Ammon's horn (tissue), 1 donor: ENCODE results near the gene CLEC6A.
"Not testable (repeated sequence)": the region's sequence is repeated elsewhere in the genome, so short reads cannot be mapped to it uniquely, and the experiment has no call there.

Experiments used
- DNase-seq: peaks from one replicate; pipeline ENCODE4 v3.0.0-alpha.2; 2016; ENCODE audit warnings: low spot score

The CLEC6A gene

GRCh38 chr12:8495671-8496070 lies 39.9 kb downstream of the CLEC6A start:
- DNase-seq = not testable (repeated sequence)

- not testable (repeated sequence) for DNase-seq
These were observed 40.3 kb downstream of the CLEC6A start for GRCh38 chr12:8496074-8496473.

GRCh38 chr12:8499616-8500015 lies 43.9 kb downstream of the CLEC6A start:
- no peak for DNase-seq

- no peak for DNase-seq
These were observed 46.0 kb downstream of the CLEC6A start for GRCh38 chr12:8501720-8502119.

GRCh38 chr12:8504351-8504750 lies 48.6 kb downstream of the CLEC6A start:
- no peak for DNase-seq

GRCh38 chr12:8507596-8507995 lies 51.8 kb downstream of the CLEC6A start:
- DNase-seq = no peak

- DNase-seq = no peak
These were observed 52.5 kb downstream of the CLEC6A start for GRCh38 chr12:8508223-8508622.

GRCh38 chr12:8508910-8509841 lies 53.4 kb downstream of the CLEC6A start:
- DNase-seq = no peak

- DNase-seq = no peak
These were observed 57.5 kb downstream of the CLEC6A start, which contains the start of gene CLEC4D for GRCh38 chr12:8513256-8513655. Gene CLEC4D, plus strand, starts transcription at chr12:8513503. Its CDS starts 230 bp downstream, at chr12:8513733.

- DNase-seq = no peak
These were observed 62.2 kb downstream of the CLEC6A start for GRCh38 chr12:8517971-8518370.

GRCh38 chr12:8519171-8519570 lies 63.4 kb downstream of the CLEC6A start:
- DNase-seq = no peak

- DNase-seq = no peak
These were observed 71.7 kb downstream of the CLEC6A start for GRCh38 chr12:8527250-8528130.
